Cerebellar nuclear complex (tissue), 1 donor: ENCODE measurements around the gene GPSM3.

Source experiments
- DNase-seq, 2 experiments: peaks; one replicate each; lab custom pipeline; 2025; lab: John Stamatoyannopoulos, UW

Gene GPSM3

GRCh38 chr6:32173051-32173727 lies 19.3 kb downstream of the GPSM3 start:
- no peak for DNase-seq

GRCh38 chr6:32171234-32171633 lies 21.2 kb downstream of the GPSM3 start:
- no peak for DNase-seq

DNA sequence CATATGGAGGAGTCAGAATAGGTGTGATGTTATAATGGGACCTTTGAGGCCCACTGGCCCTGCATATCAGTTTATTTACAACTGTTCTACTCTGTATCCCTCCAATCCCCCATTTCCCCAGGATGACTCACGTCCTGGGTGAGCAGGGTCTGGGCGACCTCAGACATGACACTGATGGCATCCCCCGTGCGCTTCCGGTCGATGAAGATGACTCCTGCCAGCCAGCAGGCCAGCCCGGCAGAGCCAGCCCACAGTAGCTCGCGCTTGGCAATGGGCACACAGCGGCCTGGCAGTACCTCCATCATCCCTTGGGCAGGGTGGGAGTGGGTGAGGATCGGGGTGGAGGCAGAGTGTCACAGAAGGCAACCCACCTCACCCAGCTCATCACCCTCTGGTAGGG lies 22.1 kb downstream of the GPSM3 start:
- no peak for DNase-seq

DNA sequence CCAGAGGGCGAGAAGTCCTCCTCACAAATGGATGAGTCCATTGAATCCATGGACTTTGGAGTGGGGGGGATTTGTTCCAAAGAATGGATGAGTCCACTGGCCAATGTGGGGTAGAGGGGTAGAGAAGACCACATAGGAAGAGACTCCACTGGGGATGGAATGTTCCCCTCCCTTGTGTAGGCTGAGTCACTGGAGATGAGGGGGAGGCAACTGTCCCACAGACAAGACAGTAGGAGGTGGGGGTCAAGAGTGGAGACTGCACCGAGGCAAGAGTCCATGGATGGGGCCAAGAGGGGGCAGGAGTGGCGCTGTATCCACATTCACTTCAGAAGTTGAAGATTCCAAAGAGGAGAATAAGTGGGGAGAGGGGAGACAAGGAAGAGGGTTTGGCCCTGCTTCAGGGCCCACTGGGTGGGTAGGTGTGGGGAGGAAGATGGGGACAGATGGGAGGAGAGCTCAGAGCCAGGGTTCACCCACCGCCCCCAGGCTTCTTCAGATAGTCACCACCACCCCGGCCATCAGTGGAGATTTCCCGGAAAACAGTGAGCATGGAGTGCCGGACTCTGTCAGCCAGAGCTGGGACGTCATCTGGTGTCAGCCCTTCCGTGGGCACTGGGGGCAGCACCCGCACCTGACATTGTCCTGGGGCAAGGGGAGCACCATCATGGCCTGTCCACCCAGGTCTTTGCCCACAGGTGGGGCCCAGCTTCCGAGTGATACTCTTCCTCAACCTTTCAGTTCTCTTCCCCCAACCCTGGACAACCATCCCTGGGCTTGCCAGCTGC lies 23.4 kb downstream of the GPSM3 start:
- no peak for DNase-seq

DNA sequence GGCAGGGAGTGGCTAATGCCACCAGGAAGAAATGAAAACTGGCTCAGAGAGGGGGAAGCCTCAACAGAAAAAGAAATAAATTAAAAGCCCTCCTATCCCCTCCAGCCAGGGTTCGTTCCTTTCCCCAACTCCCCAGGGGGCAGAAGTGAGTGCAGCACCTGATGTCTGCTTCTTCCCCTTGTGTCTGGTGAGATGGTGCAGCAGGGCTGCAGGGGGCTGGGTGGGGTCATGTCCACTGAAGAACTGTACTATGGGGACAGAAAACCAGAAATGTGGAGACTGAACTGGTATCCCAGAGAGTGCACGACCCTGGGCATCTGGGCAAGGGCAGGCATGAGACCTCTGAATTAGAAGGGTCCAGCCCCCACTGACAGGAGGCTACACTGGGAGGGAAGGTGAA lies 24.1 kb downstream of the GPSM3 start:
- DNase-seq = no peak

DNA sequence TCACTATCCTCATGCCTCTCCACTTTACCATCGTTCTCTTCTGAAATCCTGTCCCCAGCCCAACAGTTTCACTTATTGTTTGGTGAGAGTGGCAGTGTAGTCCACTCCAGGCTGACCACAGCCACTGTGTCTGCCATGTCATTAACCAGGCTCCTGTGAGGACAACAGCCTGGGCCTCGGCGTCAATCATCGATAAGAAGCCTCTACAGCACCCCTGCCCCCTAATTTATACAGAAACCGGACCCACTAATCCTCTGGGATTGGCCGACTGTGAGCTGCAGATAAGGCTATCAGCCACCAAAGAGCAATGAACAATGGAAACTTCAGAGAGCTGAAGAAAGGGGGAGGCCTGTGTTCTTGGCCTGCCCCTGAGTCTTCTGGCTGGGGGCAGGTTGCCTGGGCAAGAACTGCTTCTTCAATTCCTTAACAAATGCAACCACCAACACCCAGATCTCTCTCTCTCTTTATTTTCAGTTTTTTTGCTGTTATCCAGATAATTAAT lies 24.6 kb downstream of the GPSM3 start:
- no peak for DNase-seq

- no peak for DNase-seq
Observed at GRCh38 chr6:32167154-32167760, 25.2 kb downstream of the GPSM3 start.

GRCh38 chr6:32166411-32167061 lies 25.9 kb downstream of the GPSM3 start:
- no peak for DNase-seq

GRCh38 chr6:32164295-32164694 lies 28.1 kb downstream of the GPSM3 start, which contains the start of gene EGFL8:
EGFL8 (plus strand) TSS chr6:32164595; CDS start chr6:32166166, 1,571 bp downstream.
- DNase-seq = no peak

- no peak for DNase-seq
Observed at GRCh38 chr6:32163559-32164258, 28.7 kb downstream of the GPSM3 start.

GRCh38 chr6:32158052-32158451 lies 34.4 kb downstream of the GPSM3 start:
- no peak for DNase-seq

DNA sequence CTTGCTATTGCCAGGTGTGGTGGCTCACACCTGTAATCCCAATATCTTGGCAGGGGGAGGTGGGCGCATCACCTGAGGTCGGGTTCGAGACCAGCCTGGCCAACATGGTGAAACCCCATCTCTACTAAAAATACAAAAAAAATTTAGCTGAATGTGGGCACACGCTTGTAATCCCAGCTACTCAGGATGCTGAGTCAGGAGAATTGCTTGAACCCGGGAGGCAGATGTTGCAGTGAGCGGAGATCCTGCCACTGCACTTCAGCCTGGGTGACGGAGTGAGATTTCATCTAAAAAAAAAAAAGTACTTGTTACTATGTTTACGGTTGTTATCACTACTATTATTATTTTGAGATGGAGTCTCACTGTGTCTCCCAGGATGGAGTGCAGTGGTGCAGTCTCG lies 35.6 kb downstream of the GPSM3 start:
- no peak for DNase-seq

GRCh38 chr6:32154514-32155161 lies 37.8 kb downstream of the GPSM3 start:
- peak in 1 of 2 experiments; percentile 52 for DNase-seq

- DNase-seq = peak; percentile 31 to 83
Observed at GRCh38 chr6:32153564-32154513, 38.6 kb downstream of the GPSM3 start, which contains the start of gene PPT2. PPT2 (plus strand) TSS chr6:32154141; CDS start chr6:32154595, 454 bp downstream.

DNA sequence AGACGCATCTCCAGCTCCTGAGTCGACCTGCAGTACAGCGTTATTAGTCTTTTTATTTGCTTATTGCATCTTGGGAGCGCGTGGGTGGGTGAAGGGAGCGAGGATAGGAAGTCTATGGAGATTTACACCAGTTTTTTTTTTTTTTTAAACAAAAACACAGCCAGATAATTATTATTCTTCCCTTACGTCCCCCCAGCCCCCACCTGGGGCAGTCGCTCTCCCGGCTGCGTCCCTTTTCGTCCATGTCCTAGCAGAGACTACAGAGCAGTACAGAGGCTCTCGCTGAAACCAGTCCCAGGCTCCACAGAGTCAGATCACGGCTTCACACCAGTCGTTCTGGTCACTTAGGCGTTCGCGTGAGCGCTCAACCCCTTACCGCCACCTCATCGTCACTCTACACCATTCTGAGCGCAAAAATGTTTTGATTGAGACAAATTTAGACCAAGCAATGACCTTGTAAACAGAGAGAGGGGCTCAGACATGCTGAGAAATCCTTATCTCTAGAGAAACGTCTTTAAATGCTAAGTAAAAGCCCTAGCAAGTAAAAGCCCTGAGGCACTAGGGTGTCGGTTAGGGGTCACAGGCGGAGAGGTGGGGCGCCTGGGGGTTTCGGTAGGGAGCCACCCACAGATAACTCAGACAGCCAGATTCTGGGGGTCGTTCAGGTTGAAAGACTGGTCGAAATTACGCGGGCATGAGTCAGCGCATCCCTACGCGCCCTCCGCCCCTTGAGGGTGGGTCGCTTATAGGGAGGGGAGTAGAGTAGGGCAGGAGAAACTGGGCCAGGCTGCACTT lies 39.5 kb downstream of the GPSM3 start:
- no peak for DNase-seq

DNA sequence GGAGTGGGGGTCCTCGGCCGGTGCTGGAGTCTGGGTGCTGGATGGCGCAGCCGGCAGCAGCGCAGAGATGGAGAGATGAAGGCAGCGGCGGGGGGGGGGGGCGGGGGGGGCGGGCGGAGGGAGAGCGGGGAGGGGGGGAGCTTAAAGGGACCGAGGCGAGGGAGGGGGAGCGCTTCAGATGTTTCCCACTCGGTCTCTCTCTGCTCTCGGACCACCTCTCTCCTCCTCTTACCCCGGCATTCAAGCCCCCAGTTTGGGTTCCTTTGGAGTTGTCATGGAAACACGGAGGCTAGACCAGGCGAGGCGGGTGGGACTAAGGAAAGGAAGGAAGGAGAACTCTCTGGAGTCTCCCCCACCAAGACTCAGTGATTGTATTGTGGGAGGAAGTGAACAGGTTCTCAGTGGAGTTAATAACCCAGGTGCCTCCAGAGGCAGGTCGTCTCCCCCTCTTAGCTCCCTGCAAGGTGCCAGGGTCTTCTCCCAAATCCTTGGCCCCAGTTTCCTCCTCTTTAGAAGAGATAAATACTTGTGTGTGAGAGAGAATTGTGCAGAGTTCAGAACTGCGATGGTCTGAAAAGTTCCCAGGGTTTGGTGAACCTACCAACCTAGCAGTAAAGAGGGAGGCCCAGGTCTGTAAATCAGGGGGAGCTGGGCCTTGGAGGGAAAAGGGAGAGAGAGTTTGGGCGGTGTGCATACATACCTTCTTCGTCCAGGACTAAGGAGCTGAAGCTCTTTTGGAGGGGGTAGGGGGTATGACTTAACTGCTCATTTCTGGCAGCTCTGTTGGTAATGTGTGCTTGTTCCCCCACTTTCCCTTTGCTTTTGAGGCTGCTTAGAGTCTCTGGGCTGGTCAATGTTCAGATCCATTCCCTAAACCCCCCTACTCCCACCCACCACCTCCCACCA lies 40.3 kb downstream of the GPSM3 start, which contains the start of gene PRRT1:
Gene PRRT1 (minus strand): TSS at position 77 of the 906 bp plus-strand sequence. CDS start 112 bp downstream, outside the sequence.
- DNase-seq = no peak

DNA sequence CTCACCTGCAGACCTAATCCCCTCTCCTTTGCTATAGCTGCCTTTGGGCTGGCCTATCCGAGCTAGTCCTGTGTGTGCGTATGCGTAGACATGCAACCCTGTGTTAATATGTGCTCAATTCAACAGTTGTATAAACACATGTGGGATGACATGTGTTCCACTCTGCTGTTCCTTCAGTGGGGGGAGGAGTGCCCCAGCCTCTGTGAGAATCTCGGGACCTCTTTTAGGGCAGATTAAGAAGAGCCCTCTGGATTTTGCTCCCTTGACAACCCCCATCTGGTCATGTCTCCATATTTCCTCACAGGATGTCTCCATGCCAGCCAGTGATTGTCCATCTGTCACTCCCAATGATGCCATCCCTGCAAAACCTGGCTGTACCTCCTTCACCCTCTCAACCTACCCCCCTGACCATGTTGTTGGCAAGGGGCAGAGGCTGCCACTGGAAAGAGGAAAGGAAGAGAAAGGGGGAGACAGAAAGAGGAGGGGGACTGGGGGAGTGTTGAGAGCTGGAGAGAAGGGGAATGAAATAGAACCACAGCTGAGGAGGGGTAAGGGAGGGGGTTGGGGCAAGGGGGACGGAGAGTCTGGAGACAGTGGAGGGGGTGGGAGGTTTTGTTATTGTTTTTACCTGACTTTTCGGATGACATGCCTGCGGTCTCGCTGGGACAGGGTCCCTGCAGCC lies 41.1 kb downstream of the GPSM3 start:
- peak; percentile 66 to 79 for DNase-seq
